Measurements from ENCODE around the gene TBX15.

- TF ChIP-seq NFRKB (IDR thresholded peaks at IDR 0.05): no peak
- TF ChIP-seq SP1 (IDR thresholded peaks at IDR 0.05): no peak
- no peak for TF ChIP-seq TARDBP (IDR thresholded peaks at IDR 0.05)
- TF ChIP-seq PKNOX1 (IDR thresholded peaks at IDR 0.05): no peak
- TF ChIP-seq FOXM1 (IDR thresholded peaks at IDR 0.05; ENCODE audit: borderline replicate concordance): no peak
- no peak for TF ChIP-seq ZNF384 (IDR thresholded peaks at IDR 0.05)
- TF ChIP-seq L3MBTL2 (conservative IDR thresholded peaks at IDR 0.05): no peak
- TF ChIP-seq BHLHE40 (IDR thresholded peaks at IDR 0.05; ENCODE audit: borderline replicate concordance): no peak
- TF ChIP-seq CTBP1 (IDR thresholded peaks at IDR 0.05; ENCODE audit: borderline replicate concordance): no peak
- no peak for TF ChIP-seq FOXA1 (IDR thresholded peaks at IDR 0.05)
These were observed 54.9 kb downstream of the TBX15 start for GRCh38 chr1:118933051-118933781.
